ENCODE measurements around the gene NSG1.

GRCh38 chr4:4415806-4416805, 29.2 kb downstream of the NSG1 start:
- TF ChIP-seq CTCF (conservative IDR thresholded peaks at IDR 0.05; ENCODE audit: low read depth, low read length) (no peak), EZH2 (IDR thresholded peaks at IDR 0.05; ENCODE audit: borderline replicate concordance, low read depth, low read length, poor library complexity, severe bottlenecking) (no peak)

Measured in A673 (cell line).